Activated naive CD4-positive, alpha-beta T cell treated with anti-CD3 and anti-CD28 coated beads for 36 hours (primary cell): ENCODE data around the gene DLL3. TPM values are rescaled to one million over a fixed set of nuclear protein-coding genes. Genes with fewer than 3 reads are reported as not detected.

ENCODE experiments used
- CTCF ChIA-PET: fragments of 350-600 bp; sonication (Branson Sonifier 250); formaldehyde crosslinking; loops from one replicate; lab custom pipeline; 2021; ENCODE audit warnings: antibody characterized with exemption; lab: Charles Lee
- DNase-seq: peaks from one replicate; pipeline ENCODE4 v3.0.0-alpha.2; 2020
- H3K27ac Mint-ChIP-seq: one replicate; pipeline ENCODE4 v1.8.0; 2021; ENCODE audit warnings: mild to moderate bottlenecking, mixed read lengths
- H3K27me3 Mint-ChIP-seq: one replicate; pipeline ENCODE4 v1.8.0; 2021; ENCODE audit warnings: low read depth, mixed read lengths
- H3K36me3 Mint-ChIP-seq: one replicate; pipeline ENCODE4 v1.8.0; 2021; ENCODE audit warnings: low read depth, mixed read lengths
- H3K4me1 Mint-ChIP-seq: one replicate; pipeline ENCODE4 v1.8.0; 2021; ENCODE audit warnings: low read depth, mixed read lengths
- H3K4me3 Mint-ChIP-seq: one replicate; pipeline ENCODE4 v1.8.0; 2021; ENCODE audit warnings: mild to moderate bottlenecking, moderate library complexity, mixed read lengths
- H3K9me3 Mint-ChIP-seq: one replicate; pipeline ENCODE4 v1.8.0; 2021; ENCODE audit warnings: mixed read lengths
- intact Hi-C: fragments of 100-400 bp; cut with micrococcal nuclease; formaldehyde crosslinking; loops from one replicate; pipeline ENCODE4 v1.15.1; 2023
- total RNA-seq, 2 experiments: library from RNA; stranded (reverse); gene quantifications; one replicate each; pipeline ENCODE4 v1.2.3, GENCODE V29; 2021

The DLL3 gene
- total RNA-seq, 2 experiments from 2014 or later: 0.74 to 0.79 TPM

GRCh38 chr19:39506944-39507714 lies 8.4 kb downstream of the DLL3 start:
- no peaks in the 10 kb centered on the region for H3K36me3 Mint-ChIP-seq
- CTCF ChIA-PET: interaction anchor here (0.7 to 3.6 kb wide), 2 partner anchors 9 to 26 kb away, joined by 3 to 22 read pairs; partner anchors contain the start of gene EID2B
- H3K4me1 Mint-ChIP-seq: peaks cover 23% of the 10 kb centered on the region
- H3K27ac Mint-ChIP-seq: no peak overlapping the region
- H3K9me3 Mint-ChIP-seq: no peaks in the 10 kb centered on the region
- H3K27me3 Mint-ChIP-seq: peaks cover 49% of the 10 kb centered on the region
- DNase-seq: peak; percentile 45
- peak overlapping the region; percentile 74 for H3K4me3 Mint-ChIP-seq
- intact Hi-C loops: no loop called here

GRCh38 chr19:39507715-39508364 lies 9.1 kb downstream of the DLL3 start:
- Mint-ChIP-seq H3K27ac (no peak overlapping the region), H3K4me3 (peak overlapping the region; percentile 74), H3K9me3 (no peaks in the 10 kb centered on the region), H3K4me1 (peaks cover 23% of the 10 kb centered on the region), H3K27me3 (peaks cover 52% of the 10 kb centered on the region), H3K36me3 (no peaks in the 10 kb centered on the region)
- intact Hi-C loops: no loop called here
- CTCF ChIA-PET: interaction anchor here (0.7 to 3.6 kb wide), 2 partner anchors 10 to 25 kb away, joined by 3 to 22 read pairs; partner anchors contain the start of gene EID2B
- DNase-seq: no peak

- peaks cover 52% of the 10 kb centered on the region for H3K27me3 Mint-ChIP-seq
- H3K27ac Mint-ChIP-seq: no peak overlapping the region
- H3K4me3 Mint-ChIP-seq: no peak overlapping the region
- no peaks in the 10 kb centered on the region for H3K9me3 Mint-ChIP-seq
- CTCF ChIA-PET: interaction anchor here (0.7 to 3.6 kb wide), 2 partner anchors 13 to 25 kb away, joined by 3 to 22 read pairs; partner anchors contain the start of gene EID2B
- H3K4me1 Mint-ChIP-seq: peaks cover 16% of the 10 kb centered on the region
- intact Hi-C loops: no loop called here
- H3K36me3 Mint-ChIP-seq: no peaks in the 10 kb centered on the region
- DNase-seq: no peak
Measured at GRCh38 chr19:39508629-39509028, 9.9 kb downstream of the DLL3 start.

- CTCF ChIA-PET: interaction anchor here (0.7 to 3.6 kb wide), 2 partner anchors 12 to 24 kb away, joined by 3 to 22 read pairs; partner anchors contain the start of gene EID2B
- peaks cover 50% of the 10 kb centered on the region for H3K27me3 Mint-ChIP-seq
- H3K4me1 Mint-ChIP-seq: peaks cover 16% of the 10 kb centered on the region
- intact Hi-C loops: no loop called here
- no peaks in the 10 kb centered on the region for H3K9me3 Mint-ChIP-seq
- H3K27ac Mint-ChIP-seq: no peak overlapping the region
- DNase-seq: no peak
- H3K4me3 Mint-ChIP-seq: no peak overlapping the region
- no peaks in the 10 kb centered on the region for H3K36me3 Mint-ChIP-seq
Measured at GRCh38 chr19:39509233-39509632, 10.5 kb downstream of the DLL3 start.

- DNase-seq: no peak
- peaks cover 50% of the 10 kb centered on the region for H3K27me3 Mint-ChIP-seq
- CTCF ChIA-PET: interaction anchor here (2.0 to 2.1 kb wide), 2 partner anchors 15 to 20 kb away, joined by 6 to 7 read pairs; partner anchors contain the start of gene EID2B
- no peak overlapping the region for H3K4me3 Mint-ChIP-seq
- H3K9me3 Mint-ChIP-seq: no peaks in the 10 kb centered on the region
- H3K27ac Mint-ChIP-seq: no peak overlapping the region
- peaks cover 2% of the 10 kb centered on the region for H3K36me3 Mint-ChIP-seq
- H3K4me1 Mint-ChIP-seq: peaks cover 15% of the 10 kb centered on the region
- intact Hi-C loops: no loop called here
Measured at GRCh38 chr19:39512988-39513387, 14.2 kb downstream of the DLL3 start.

GRCh38 chr19:39514840-39515550 lies 16.2 kb downstream of the DLL3 start, which contains the start of gene SELENOV:
Gene SELENOV, plus strand, starts transcription at chr19:39515139. Its CDS starts 74 bp downstream, at chr19:39515213.
- intact Hi-C loops: no loop called here
- Mint-ChIP-seq H3K27ac (no peak within 1 kb of the TSS), H3K27me3 (peaks cover 36% of the 10 kb centered on the region), H3K9me3 (no peaks in the 10 kb centered on the region), H3K4me3 (peak within 1 kb of the TSS; percentile 55), H3K4me1 (peaks cover 13% of the 10 kb centered on the region), H3K36me3 (peaks cover 2% of the 10 kb centered on the region)
- peak; percentile 20 for DNase-seq
- CTCF ChIA-PET: interaction anchor here (0.8 to 1.1 kb wide), 3 partner anchors 10 to 74 kb away, joined by 3 to 5 read pairs (median 3); no protein-coding TSS in a partner anchor

GRCh38 chr19:39515551-39516191 lies 16.9 kb downstream of the DLL3 start:
- H3K4me1 Mint-ChIP-seq: peaks cover 13% of the 10 kb centered on the region
- peak; percentile 26 for DNase-seq
- CTCF ChIA-PET: interaction anchor here (0.8 to 1.1 kb wide), 3 partner anchors 9 to 41 kb away, joined by 3 to 5 read pairs (median 3); no protein-coding TSS in a partner anchor
- peaks cover 2% of the 10 kb centered on the region for H3K36me3 Mint-ChIP-seq
- peak overlapping the region; percentile 55 for H3K4me3 Mint-ChIP-seq
- intact Hi-C loops: no loop called here
- H3K9me3 Mint-ChIP-seq: no peaks in the 10 kb centered on the region
- no peak overlapping the region for H3K27ac Mint-ChIP-seq
- H3K27me3 Mint-ChIP-seq: peaks cover 36% of the 10 kb centered on the region

- intact Hi-C loops: no loop called here
- H3K4me3 Mint-ChIP-seq: peak overlapping the region; percentile 34
- H3K36me3 Mint-ChIP-seq: peaks cover 2% of the 10 kb centered on the region
- no peak for DNase-seq
- peaks cover 13% of the 10 kb centered on the region for H3K4me1 Mint-ChIP-seq
- H3K27ac Mint-ChIP-seq: no peak overlapping the region
- no peaks in the 10 kb centered on the region for H3K9me3 Mint-ChIP-seq
- CTCF ChIA-PET: interaction anchor here (0.8 kb wide), 1 partner anchor 42 kb away, joined by 3 read pairs; no protein-coding TSS in a partner anchor
- peaks cover 36% of the 10 kb centered on the region for H3K27me3 Mint-ChIP-seq
Measured at GRCh38 chr19:39516270-39516669, 17.5 kb downstream of the DLL3 start.

GRCh38 chr19:39517432-39517831 lies 18.7 kb downstream of the DLL3 start:
- H3K36me3 Mint-ChIP-seq: peaks cover 2% of the 10 kb centered on the region
- peaks cover 34% of the 10 kb centered on the region for H3K27me3 Mint-ChIP-seq
- CTCF ChIA-PET: interaction anchor here (0.7 kb wide), 1 partner anchor 20 kb away, joined by 3 read pairs; no protein-coding TSS in a partner anchor
- no peak overlapping the region for H3K27ac Mint-ChIP-seq
- DNase-seq: no peak
- no peak overlapping the region for H3K4me3 Mint-ChIP-seq
- H3K4me1 Mint-ChIP-seq: peaks cover 19% of the 10 kb centered on the region
- intact Hi-C loops: no loop called here
- H3K9me3 Mint-ChIP-seq: no peaks in the 10 kb centered on the region

GRCh38 chr19:39518458-39518857 lies 19.7 kb downstream of the DLL3 start:
- intact Hi-C loops: no loop called here
- H3K36me3 Mint-ChIP-seq: peaks cover 2% of the 10 kb centered on the region
- CTCF ChIA-PET: interaction anchor here (1.3 kb wide), 2 partner anchors 14 to 44 kb away, joined by 3 to 4 read pairs; partner anchors contain the start of gene EID2B
- H3K27me3 Mint-ChIP-seq: peaks cover 29% of the 10 kb centered on the region
- DNase-seq: no peak
- H3K27ac Mint-ChIP-seq: no peak overlapping the region
- peaks cover 19% of the 10 kb centered on the region for H3K4me1 Mint-ChIP-seq
- H3K9me3 Mint-ChIP-seq: no peaks in the 10 kb centered on the region
- no peak overlapping the region for H3K4me3 Mint-ChIP-seq

- Mint-ChIP-seq H3K27ac (no peak overlapping the region), H3K4me1 (peaks cover 19% of the 10 kb centered on the region), H3K36me3 (peaks cover 2% of the 10 kb centered on the region), H3K4me3 (no peak overlapping the region), H3K9me3 (no peaks in the 10 kb centered on the region), H3K27me3 (peaks cover 25% of the 10 kb centered on the region)
- CTCF ChIA-PET: interaction anchor here (1.3 kb wide), 2 partner anchors 13 to 44 kb away, joined by 3 to 4 read pairs; partner anchors contain the start of gene EID2B
- intact Hi-C loops: no loop called here
- no peak for DNase-seq
Measured at GRCh38 chr19:39518975-39519374, 20.2 kb downstream of the DLL3 start.
